ENCODE data around the gene WDR70.

- no peak for TF ChIP-seq CTCF (IDR thresholded peaks at IDR 0.05)
- no peak for TF ChIP-seq POLR2A (IDR thresholded peaks at IDR 0.05)
Measured at GRCh38 chr5:37628876-37629275, 249.8 kb downstream of the WDR70 start.
